NCI-H1436 (cell line): ENCODE data around the gene B3GNT3.
"Not testable (repeated sequence)": the region's sequence is repeated elsewhere in the genome, so short reads cannot be mapped to it uniquely, and the experiment has no call there.

Source experiments
- DNase-seq: peaks from one replicate; lab custom pipeline; 2025; lab: John Stamatoyannopoulos, UW

The B3GNT3 gene

DNA sequence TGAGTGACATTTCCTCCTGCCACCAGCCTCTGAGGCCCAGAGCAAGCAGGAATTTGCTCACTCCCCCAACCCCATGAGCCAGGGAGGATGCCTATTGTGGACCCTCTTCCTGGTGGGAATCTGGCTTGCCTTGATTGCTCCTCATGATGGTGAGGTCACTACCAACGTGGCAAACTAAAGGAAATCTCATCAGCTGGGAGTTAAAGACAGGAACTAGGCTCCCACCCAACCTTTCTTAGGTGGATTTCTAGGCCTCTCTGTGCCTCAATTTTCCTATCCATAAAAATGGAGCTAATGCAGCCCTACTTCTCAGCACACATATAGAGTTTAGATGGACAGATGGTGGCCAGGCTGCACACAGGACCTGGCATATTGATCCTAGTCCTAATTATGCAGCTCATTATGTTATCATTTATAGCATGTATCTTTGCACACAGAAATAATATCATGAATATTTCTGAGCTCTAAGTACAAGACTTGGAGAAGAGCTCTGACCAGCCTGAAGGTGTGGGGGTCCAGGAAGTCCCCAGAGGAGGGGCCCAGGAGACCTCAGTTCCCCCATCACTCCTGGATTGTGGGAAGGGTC, 2.0 kb downstream of the B3GNT3 start:
- DNase-seq, result no peak

DNA sequence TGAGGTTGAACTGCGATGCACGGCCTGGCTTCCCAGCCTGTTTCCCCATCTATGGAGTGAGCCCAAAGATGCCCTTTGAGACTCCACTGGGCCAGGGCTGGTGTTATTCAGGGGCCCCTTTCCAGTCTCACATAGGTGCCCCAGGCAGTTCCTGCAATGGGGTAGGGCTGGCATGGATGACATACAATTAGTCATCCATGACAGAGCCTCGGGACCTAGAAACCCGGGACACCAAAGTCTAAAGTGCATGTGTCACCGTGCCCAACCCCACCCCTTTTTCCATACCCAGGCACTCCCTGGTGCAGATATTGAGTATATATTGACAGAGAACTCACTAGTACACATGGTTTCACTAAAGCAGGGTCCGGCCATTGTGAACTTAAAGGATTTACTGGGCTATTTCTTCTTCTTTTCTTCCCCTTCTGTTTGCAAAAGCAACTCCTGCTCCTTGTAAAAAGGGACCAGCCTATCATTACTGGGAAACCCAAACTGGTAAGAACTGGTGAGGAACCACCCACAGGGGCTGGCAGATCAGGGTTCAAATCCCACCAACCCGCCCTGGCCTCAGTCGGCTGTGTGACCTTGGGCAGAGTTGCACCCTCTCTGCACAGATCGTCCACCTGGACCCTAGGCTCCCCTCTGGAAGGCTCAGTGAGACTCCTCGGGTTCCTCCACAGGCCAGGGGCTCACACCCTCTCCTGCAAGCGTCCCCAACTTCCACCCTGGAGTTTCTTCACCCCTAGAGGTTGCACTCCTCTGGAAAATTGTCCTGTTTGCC, 2.7 kb downstream of the B3GNT3 start:
- DNase-seq, result no peak

DNA sequence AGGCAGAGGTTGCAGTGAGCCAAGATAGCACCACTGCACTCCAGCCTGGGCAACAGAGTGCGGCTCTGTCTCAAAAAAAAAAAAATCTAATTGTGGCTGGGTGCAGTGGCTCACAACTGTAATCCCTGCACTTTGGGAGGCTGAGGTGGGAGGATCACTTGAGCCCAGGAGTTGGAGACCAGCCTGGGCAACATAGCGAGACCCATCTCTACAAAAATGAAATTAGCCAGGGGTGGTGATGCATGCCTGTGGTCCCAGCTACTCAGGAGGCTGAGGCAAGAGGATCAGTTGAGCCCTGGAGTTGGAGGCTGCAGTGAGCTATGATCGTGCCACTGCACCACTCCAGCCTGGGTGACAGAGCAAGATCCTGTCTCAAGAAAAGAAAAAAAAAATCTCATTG, 3.7 kb downstream of the B3GNT3 start:
- DNase-seq, result not testable (repeated sequence)

DNA sequence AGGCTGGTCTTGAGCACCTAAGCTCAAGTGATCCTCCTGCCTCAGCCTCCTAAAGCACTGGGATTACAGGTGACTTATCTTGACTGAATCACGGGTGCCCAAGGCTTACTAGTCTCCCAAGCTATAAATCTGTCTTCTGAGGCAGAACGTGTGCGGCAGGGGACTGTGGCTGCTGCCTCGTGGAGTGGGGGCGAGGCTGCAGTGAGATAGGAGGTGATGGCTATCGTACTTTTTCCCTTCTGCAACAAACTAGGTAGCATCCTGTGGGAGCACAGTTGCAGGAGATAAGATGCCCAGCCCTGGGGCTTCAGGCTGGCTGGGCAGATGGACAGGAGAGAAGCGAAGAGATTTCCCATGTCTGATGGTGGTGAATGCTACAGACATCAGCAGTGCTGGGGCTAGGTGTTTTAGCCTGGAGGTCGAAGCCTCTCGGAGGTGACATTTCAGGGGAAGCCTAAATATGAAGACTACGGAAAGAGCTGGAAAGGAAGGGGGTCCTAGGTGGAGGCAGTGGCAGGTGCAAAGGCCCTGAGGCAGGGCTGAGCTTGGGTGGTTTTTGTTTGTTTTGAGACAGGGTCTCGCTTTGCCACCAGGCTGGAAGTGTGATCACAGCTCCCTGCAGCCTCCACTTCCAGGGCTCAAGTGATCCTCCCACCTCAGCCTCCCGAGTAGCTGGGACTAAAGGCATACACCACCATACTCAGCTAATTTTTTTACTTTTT, 7.4 kb downstream of the B3GNT3 start:
- DNase-seq, result no peak

DNA sequence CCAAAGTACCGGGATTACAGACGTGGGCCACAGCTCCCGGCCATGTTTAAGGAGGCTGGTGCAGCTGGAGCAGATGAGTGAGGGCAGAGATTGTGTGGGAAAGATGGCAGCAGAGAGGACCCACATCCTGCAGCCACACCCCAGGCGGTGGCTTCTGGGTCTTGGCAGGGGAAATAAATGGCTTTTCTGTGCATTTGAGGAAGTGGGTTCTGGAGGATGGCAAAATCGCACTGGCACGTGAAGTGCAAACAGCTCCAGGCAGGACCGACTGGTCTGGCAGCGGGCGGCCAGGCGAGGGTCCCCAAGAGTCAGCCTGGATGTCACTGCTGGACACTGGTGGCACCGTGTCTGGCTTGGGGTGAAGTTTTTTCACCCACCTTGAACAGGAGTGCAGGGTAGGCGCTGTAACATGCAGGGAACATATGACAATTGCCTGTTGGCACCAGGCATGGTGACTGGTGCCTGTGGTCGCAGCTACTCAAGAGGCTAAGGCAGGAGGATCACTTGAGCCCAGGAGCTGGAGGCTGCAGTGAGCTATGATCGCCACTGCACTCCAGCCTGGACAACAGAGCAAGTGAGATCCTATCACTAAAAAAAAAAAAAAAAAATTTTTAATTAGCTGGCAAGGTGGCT, 8.4 kb downstream of the B3GNT3 start:
- no peak for DNase-seq

DNA sequence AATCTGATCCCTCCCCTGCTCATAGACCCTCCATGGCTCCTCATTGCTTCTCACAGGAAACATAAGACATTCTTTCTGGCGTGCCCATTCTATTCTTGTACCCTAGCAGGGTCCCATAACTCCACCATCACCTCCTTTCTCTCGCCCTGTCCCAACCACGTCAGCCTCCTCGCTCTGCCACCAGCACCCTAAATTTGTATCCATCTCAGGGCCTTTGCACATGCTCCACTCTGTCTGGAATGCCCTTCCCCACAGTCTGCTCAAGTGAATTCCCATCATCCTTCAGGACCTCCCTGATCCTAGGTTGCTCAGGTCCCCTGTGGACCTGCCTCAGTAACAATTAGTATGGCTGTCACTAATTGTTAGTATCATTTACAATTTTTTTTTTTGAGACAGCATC, 10.5 kb downstream of the B3GNT3 start:
- no peak for DNase-seq

DNA sequence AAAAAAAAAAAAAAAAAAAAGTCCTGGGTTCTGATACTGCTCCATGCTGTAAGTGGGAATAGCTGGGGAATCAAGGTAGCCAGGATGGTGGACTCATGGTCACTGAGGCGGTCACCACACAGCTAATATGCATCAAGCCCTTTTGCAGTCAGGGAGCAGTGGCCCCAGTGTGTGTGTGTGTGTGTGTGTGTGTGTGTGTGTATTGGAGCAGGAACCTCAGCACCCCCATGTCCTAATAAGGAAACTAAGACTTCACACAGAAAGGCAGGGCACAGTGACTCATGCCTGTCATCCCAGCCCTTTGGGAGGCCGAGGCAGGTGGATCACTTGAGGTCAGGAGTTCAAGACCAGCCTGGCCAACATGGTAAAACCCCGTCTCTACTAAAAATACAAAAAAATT, 12.0 kb downstream of the B3GNT3 start:
- no peak for DNase-seq

DNA sequence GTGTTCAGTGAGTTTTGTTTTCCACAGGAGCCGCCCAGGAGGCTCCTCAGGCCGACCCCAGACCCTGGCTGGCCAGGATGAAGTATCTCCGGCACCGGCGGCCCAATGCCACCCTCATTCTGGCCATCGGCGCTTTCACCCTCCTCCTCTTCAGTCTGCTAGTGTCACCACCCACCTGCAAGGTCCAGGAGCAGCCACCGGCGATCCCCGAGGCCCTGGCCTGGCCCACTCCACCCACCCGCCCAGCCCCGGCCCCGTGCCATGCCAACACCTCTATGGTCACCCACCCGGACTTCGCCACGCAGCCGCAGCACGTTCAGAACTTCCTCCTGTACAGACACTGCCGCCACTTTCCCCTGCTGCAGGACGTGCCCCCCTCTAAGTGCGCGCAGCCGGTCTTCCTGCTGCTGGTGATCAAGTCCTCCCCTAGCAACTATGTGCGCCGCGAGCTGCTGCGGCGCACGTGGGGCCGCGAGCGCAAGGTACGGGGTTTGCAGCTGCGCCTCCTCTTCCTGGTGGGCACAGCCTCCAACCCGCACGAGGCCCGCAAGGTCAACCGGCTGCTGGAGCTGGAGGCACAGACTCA, 12.9 kb downstream of the B3GNT3 start:
- DNase-seq, result no peak

DNA sequence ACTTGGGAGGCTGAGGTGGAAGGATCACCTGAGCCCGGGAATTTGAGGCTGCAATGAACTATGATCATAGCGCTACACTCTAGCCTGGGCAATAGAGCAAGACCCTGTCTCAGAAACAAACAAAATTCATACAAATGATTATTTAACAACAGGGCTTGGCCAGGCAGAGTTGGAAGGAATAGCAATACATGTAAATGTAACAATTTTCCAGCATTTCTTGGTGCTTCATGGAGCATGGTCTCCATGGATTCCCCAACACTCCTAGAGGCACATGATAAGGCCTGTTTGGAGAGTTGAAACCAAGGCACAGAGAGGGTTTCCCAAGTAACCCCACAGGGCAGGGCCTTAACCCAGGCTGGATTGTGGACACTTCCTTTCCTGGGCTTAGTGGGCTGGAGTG, 16.2 kb downstream of the B3GNT3 start:
- no peak for DNase-seq

DNA sequence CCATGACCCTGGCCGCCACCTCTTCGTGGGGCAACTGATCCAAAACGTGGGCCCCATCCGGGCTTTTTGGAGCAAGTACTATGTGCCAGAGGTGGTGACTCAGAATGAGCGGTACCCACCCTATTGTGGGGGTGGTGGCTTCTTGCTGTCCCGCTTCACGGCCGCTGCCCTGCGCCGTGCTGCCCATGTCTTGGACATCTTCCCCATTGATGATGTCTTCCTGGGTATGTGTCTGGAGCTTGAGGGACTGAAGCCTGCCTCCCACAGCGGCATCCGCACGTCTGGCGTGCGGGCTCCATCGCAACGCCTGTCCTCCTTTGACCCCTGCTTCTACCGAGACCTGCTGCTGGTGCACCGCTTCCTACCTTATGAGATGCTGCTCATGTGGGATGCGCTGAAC, 16.7 kb downstream of the B3GNT3 start:
- DNase-seq, result no peak

DNA sequence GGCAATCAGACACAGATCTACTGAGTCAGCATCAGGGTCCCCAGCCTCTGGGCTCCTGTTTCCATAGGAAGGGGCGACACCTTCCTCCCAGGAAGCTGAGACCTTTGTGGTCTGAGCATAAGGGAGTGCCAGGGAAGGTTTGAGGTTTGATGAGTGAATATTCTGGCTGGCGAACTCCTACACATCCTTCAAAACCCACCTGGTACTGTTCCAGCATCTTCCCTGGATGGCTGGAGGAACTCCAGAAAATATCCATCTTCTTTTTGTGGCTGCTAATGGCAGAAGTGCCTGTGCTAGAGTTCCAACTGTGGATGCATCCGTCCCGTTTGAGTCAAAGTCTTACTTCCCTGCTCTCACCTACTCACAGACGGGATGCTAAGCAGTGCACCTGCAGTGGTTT, 17.2 kb downstream of the B3GNT3 start:
- DNase-seq, result no peak

DNA sequence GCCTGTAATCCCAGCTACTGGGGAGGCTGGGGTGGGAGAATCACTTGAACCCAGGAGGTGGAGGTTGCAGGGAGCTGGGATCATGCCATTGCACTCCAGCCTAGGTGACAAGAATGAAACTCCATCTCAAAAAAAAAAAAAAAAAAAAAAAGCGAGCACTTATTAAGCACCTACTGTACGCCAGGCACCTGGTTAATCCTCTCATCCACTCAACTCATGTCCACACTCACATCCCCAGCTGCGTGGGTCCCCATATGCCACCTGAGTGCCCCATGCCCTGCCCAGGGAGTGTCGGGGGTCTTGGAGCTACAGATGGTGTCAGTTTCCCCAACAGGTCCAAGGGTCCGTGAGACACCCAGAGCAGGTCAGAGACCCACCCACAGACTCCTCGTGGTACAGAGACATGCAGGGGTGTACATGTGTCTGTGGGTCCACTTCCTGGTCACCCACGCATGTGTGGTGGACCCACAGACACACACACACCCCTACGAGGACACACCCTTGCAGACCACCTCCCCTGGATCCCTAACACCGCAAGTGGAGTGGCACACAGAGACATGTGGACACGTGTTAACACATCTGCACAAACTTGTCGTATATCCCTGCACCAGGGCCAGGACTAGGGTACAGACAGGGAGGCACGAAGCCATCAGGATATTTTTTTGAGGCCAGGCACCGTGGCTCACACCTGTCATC, 22.9 kb downstream of the B3GNT3 start:
- DNase-seq, result no peak

DNA sequence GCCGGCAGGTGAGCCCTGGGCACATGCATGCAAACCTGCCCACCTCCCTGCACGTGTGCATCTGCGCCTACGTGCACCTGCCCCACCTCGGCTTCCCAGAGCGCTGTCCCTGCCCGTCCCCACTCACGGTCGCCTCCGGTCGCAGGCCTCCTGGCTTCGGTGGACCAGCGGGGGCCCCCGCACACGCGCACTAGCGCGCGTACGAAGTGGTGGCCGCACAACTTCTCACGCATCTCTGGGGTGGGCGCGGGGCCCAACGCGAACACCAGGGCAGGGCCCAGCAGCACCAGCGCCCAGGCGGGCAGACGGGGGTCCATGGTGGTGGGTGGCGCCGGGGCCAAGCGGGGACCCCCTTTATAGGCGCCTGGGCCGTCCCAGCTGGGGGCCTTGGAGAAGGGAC, 26.3 kb downstream of the B3GNT3 start, which contains the start of gene INSL3:
TSS of gene INSL3 (minus strand) at position 330 of the 400 bp plus-strand sequence. CDS start at position 317, 13 bp downstream.
- no peak for DNase-seq

DNA sequence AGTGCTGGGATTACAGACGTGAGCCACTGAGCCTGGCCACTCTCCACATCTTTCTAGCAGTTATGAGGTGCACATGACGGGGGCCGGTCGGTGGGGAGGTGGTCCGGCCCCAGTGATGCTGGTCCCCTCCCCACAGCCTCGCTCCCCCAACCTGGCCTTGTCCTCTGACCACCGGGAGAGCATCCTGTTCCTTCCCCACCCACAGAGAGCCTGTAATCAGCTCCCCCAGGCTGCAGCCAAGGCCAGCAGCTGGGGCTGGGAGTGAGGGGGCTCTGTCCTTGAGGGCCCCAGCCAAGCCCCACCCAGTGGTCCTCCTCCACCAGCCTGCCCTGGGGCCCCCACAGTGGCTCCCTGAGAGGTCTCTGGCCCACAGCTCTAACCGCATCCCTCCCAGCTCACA, 29.4 kb downstream of the B3GNT3 start:
- DNase-seq, result no peak

DNA sequence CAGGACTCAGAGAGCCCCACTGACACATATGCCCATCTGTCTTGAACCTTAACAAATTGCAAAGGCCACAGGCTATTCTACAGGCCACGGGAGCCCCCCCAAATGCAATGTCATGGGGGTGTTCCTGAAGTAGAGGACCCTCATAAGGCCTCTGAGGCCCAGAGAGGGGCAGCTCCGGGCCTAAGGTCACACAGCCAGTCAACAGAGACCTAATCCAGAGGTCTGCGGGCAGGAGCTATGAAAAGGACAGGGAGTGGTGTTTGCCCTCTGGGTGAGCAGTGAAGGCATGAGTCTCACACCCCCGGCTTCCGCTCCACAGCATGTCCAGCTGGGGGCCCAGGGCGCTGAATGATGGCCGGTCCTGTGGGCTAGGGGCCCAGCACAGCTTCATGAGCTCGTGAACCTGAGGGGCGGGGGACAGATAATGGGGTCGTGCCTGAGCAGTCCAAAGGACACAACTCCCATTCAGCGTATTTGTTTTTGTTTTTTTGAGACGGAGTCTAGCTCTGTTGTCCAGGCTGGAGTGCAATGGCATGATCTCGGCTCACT, 31.6 kb downstream of the B3GNT3 start:
- DNase-seq, result no peak

DNA sequence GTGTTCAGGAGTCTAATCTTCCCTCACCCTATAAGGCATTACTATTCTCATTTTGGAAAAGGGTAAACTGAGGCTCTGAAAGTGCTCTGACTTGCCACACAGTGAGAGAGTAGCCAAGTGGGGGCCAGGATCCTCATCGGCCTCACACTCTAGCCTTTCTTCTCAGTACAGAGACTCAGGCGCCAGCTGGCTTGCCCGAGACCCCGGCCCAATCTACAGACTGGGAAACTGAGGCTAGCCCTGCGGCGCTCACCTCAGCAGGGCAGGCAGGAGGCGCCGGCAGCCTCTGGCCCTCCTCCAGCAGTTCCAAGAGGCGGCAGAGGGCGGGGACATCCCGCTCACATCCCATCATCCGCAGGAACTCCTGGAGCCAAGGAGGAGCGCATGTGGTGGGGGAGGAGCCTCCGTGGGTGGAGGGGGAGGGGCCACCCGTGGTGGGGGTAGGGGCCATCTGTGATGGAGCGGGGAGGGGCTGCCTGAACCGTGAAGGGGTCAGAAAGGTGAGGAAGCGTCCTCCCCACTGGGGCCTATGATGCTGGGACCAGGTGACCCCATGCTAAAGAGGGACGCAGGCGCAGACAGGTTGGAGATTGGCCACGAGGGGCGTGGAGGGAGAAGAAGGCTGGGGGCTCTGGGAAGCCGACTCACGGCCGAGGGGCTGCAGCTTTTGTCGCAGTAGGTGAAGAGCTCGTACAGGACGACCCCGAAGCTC, 35.1 kb downstream of the B3GNT3 start:
- DNase-seq, result no peak

DNA sequence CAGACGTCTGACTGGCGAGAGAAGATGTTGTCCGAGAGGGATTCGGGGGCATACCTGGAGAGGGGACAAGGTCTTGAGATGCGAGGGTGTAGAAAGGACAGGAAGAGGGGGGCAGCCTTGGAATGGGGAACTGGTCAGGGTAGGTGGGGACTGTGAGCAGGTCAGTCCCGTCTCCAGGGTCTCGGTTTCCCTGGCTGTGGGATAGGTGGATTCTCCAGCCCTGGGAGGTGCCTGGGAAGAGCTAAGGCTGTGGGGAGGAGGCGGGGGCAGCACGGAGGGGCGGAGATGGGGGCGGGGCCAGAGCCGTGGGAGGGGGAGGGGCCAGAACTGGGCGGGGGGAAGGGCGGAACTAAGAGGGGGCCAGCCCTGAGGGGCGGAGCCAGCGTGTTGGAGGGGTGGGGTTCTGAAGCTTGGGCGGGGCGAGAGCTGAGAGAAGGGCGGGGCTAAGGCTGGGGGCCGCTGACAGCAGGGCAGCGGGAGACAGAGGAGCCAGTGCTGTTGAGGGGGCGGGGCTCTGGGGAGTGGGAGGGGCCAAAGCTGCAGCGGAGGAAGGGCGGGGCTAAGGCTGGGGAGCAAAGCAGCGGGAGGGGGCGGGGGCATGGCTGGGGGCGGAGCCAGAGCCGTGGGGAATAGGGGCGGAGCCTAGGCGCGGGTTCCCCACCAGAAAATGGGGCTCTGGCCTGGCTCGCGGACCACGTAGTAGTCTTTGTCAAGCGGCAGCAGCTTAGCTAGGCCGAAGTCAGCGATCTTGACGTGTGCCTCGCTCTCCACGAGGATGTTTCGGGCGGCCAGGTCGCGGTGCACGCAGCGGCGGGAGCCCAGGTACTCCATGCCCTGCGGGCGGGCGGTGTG, 35.9 kb downstream of the B3GNT3 start:
- peak; percentile 83 for DNase-seq

DNA sequence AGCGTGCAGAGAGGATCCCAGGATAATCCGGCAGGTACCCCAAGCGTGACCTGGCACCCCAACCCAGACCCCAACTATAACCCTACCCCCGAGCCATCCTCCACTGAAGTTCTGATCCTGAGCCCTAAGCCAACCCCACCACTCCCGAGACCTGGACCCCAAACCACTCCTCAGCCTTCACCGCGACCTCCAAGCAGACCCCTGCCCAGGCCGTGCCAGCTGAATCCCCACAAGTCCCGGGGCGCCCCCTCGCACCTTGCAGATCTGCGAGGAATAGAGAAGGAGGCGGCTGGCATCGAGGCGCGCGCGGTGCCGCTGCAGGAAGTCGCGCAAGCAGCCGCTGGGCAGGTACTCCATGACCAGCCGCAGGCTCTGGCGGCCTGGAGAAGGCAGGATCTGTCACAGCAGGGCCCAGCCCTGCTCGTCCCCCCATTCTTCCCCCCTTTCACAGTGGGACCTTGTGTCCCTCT, 36.5 kb downstream of the B3GNT3 start:
- DNase-seq, result no peak

DNA sequence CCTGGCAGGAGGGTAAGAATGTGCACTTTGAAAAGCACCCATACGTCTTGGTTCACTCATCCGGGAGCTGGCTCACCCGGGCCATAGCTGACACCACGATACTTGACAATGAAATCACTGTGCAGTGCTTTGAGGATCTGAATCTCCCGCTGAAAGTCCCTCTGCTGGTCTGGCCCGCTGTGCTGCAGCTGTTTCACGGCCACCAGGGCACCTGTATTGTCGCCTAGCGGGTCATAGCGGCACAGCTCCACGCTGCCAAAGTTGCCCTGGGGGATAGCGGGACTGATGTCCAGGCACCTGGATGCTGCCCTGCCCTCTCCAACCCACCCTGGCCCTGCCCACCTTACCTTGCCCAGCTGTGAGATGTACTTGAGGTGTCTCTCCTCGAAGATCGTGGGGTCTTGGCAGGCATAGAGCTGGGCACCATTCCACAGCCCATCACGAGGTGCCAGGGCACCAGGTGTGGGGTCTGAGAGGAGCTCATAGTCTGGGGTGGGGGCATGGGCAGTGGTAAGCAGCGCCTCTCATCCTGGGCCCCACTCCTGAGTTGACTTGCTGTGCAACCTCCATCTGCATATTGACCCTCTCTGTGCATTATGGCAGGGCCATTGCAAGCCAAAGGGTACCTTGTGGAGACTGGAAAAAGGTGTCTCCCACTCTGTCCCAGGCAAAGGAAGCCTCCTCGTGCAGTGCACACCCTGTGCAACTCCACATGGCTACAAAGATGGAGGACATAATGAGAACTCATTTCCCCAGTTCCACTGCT, 37.7 kb downstream of the B3GNT3 start:
- no peak for DNase-seq
